ENCODE measurements around the gene KLHL6. TPM values are rescaled to one million over a fixed set of nuclear protein-coding genes. Genes with fewer than 3 reads are reported as not detected.
A peak's percentile ranks its signal among the peaks of the same experiment; 100 is the strongest.
"Not testable (repeated sequence)": the region's sequence is repeated elsewhere in the genome, so short reads cannot be mapped to it uniquely, and the experiment has no call there.

Gene KLHL6
- total and polyA plus RNA-seq, 2 experiments from 2014 or later = 0.17 TPM; not detected in 1

- no peaks in the 10 kb centered on the region for H3K79me2 ChIP-seq
- WGBS (ENCODE audit: low lambda C conversion rate, missing lambda C conversion rate) = 82% methylated on average over 6 of the region's 6 CpGs
- H3K27ac ChIP-seq = no peak overlapping the region
- no peak overlapping the region for H3K4me3 ChIP-seq
- DNase-seq (ENCODE audit: low spot score) = no peak
- H3K4me1 ChIP-seq (ENCODE audit: insufficient read depth) = peaks cover 23% of the 10 kb centered on the region
- no peaks in the 10 kb centered on the region for H3K9me2 ChIP-seq (replicated peaks; ENCODE audit: insufficient read depth)
- H4K20me1 ChIP-seq (ENCODE audit: insufficient read depth, poor library complexity, severe bottlenecking) = no peaks in the 10 kb centered on the region
- H3K36me3 ChIP-seq (replicated peaks; ENCODE audit: insufficient read depth, low read depth) = no peaks in the 10 kb centered on the region
- no peaks in the 10 kb centered on the region for H3K9me3 ChIP-seq (ENCODE audit: low read depth)
- H3K27me3 ChIP-seq = no peaks in the 10 kb centered on the region
- TF ChIP-seq EZH2 (IDR thresholded peaks at IDR 0.05; ENCODE audit: borderline replicate concordance) (no peak), EZH2phosphoT487 (IDR thresholded peaks at IDR 0.05; ENCODE audit: low read depth, severe bottlenecking, unreplicated experiment) (no peak)
- TF ChIP-seq, protein P1, sequence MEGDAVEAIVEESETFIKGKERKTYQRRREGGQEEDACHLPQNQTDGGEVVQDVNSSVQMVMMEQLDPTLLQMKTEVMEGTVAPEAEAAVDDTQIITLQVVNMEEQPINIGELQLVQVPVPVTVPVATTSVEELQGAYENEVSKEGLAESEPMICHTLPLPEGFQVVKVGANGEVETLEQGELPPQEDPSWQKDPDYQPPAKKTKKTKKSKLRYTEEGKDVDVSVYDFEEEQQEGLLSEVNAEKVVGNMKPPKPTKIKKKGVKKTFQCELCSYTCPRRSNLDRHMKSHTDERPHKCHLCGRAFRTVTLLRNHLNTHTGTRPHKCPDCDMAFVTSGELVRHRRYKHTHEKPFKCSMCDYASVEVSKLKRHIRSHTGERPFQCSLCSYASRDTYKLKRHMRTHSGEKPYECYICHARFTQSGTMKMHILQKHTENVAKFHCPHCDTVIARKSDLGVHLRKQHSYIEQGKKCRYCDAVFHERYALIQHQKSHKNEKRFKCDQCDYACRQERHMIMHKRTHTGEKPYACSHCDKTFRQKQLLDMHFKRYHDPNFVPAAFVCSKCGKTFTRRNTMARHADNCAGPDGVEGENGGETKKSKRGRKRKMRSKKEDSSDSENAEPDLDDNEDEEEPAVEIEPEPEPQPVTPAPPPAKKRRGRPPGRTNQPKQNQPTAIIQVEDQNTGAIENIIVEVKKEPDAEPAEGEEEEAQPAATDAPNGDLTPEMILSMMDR (IDR thresholded peaks at IDR 0.05; ENCODE audit: poor library complexity) = no peak
- no peak overlapping the region for H2AFZ ChIP-seq
- H3K4me2 ChIP-seq = no peak overlapping the region
Observed at GRCh38 chr3:183514021-183514420, 41.5 kb downstream of the KLHL6 start.

DNA sequence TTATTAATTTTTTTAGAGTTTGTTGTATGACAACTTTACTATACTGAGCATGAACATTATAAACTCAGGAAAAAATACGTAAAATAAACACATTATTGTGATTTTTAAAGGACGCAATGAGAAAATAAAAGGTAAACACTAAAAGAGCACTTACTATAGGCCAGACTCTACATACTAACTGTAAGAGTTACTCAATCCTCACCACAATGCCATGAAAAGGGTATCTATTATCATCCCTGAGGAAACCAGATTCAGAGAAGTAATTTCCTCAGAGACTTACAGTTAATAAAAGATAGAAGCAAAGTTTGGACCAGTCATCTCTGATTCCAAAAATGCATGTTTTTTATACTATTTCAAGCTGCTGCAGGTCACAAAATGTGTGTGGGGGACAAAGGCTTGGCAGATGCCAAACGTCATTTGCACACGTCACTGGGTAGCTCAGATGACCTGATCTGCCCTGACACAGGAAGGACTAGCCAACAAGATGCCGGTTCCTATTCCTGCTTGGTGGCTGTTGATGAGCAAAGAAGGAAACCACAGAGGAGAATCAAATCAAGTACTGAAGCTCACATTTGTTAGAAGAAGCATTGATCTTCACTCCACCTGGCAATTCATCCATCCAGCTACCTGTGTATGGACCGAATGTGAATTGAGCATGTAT, 42.3 kb downstream of the KLHL6 start:
- no peak overlapping the region for H3K4me2 ChIP-seq
- no peak for DNase-seq (ENCODE audit: low spot score)
- H4K20me1 ChIP-seq (ENCODE audit: insufficient read depth, poor library complexity, severe bottlenecking) = no peaks in the 10 kb centered on the region
- no peaks in the 10 kb centered on the region for H3K36me3 ChIP-seq (replicated peaks; ENCODE audit: insufficient read depth, low read depth)
- H3K9me3 ChIP-seq (ENCODE audit: low read depth) = no peaks in the 10 kb centered on the region
- H3K79me2 ChIP-seq = no peaks in the 10 kb centered on the region
- no peaks in the 10 kb centered on the region for H3K9me2 ChIP-seq (replicated peaks; ENCODE audit: insufficient read depth)
- no peak overlapping the region for H2AFZ ChIP-seq
- 89% methylated on average over 6 of the region's 6 CpGs for WGBS (ENCODE audit: low lambda C conversion rate, missing lambda C conversion rate)
- TF ChIP-seq, protein P1 (IDR thresholded peaks at IDR 0.05; ENCODE audit: poor library complexity) = no peak
- TF ChIP-seq EZH2 (IDR thresholded peaks at IDR 0.05; ENCODE audit: borderline replicate concordance) (no peak), EZH2phosphoT487 (IDR thresholded peaks at IDR 0.05; ENCODE audit: low read depth, severe bottlenecking, unreplicated experiment) (no peak)
- H3K27ac ChIP-seq = no peak overlapping the region
- no peak overlapping the region for H3K4me3 ChIP-seq
- H3K4me1 ChIP-seq (ENCODE audit: insufficient read depth) = peaks cover 14% of the 10 kb centered on the region
- no peaks in the 10 kb centered on the region for H3K27me3 ChIP-seq

DNA sequence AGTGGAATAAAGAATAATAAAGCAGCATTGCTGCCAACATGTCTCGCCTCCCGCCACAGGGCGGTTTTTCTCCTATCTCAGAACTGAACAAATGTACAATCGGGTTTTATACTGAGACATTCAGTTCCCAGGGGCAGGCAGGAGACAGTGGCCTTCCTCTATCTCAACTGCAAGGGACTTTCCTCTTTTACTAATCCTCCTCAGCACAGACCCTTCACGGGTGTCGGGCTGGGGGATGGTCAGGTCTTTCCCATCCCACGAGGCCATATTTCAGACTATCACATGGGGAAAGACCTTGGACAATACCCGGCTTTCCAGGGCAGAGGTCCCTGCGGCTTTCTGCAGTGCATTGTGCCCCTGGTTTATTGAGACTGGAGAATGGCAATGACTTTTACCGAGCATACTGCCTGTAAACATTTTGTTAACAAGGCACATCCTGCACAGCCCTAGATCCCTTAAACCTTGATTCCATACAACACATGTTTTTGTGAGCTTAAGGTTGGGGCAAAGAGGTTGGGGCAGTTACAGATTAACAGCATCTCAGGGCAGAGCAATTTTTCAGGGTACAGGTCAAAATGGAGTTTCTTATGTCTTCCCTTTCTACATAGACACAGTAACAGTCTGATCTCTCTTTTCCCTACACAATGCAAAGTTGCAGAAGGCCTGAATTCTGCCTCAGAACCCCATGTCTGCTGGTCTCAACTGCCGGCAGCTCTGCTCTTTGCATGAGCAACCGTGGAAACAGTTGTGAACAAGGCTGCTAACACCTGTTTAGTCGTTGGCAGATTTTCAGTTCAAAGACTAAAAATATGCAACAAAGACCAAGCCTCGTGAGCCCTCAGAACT, 44.0 kb downstream of the KLHL6 start:
- not testable (repeated sequence) for H3K9me2 ChIP-seq (replicated peaks; ENCODE audit: insufficient read depth); H3K27me3 ChIP-seq; H3K36me3 ChIP-seq (replicated peaks; ENCODE audit: insufficient read depth, low read depth); DNase-seq (ENCODE audit: low spot score); H3K9me3 ChIP-seq (ENCODE audit: low read depth); H4K20me1 ChIP-seq (ENCODE audit: insufficient read depth, poor library complexity, severe bottlenecking); H3K4me3 ChIP-seq; H3K79me2 ChIP-seq; H3K4me2 ChIP-seq
- peaks cover 13% of the 10 kb centered on the region for H3K4me1 ChIP-seq (ENCODE audit: insufficient read depth)
- WGBS (ENCODE audit: low lambda C conversion rate, missing lambda C conversion rate) = 66% methylated on average over 14 of the region's 14 CpGs
- peak overlapping the region; percentile 65 for H3K27ac ChIP-seq
- H2AFZ ChIP-seq = peak overlapping the region; percentile 49

DNA sequence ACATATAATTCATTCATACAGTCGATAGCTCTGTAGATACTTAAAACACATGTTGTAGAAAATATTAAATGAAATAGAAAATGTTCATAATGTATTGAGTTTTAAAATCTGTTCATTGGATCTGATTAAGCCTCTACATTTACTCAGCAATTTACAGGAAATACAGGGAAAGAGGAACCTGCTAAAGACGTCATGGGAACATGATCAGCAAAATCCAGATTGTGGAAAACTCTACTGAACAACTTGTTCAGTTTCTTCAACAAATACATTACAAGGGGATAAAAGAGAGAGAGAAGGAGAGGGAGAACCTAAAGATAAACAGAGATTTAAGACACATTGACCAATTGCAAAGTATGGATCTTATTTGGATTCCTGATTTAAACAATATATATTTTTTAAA, 46.7 kb downstream of the KLHL6 start:
- TF ChIP-seq EZH2phosphoT487 (IDR thresholded peaks at IDR 0.05; ENCODE audit: low read depth, severe bottlenecking, unreplicated experiment) (no peak), EZH2 (IDR thresholded peaks at IDR 0.05; ENCODE audit: borderline replicate concordance) (no peak)
- TF ChIP-seq, protein P1 (IDR thresholded peaks at IDR 0.05; ENCODE audit: poor library complexity) = no peak
- Histone ChIP-seq H3K4me3 (no peak overlapping the region), H3K9me2 (replicated peaks; ENCODE audit: insufficient read depth) (no peaks in the 10 kb centered on the region), H3K9me3 (ENCODE audit: low read depth) (no peaks in the 10 kb centered on the region), H3K27ac (no peak overlapping the region), H3K36me3 (replicated peaks; ENCODE audit: insufficient read depth, low read depth) (no peaks in the 10 kb centered on the region), H4K20me1 (ENCODE audit: insufficient read depth, poor library complexity, severe bottlenecking) (no peaks in the 10 kb centered on the region), H3K4me1 (ENCODE audit: insufficient read depth) (peaks cover 13% of the 10 kb centered on the region), H2AFZ (no peak overlapping the region), H3K79me2 (no peaks in the 10 kb centered on the region), H3K4me2 (no peak overlapping the region), H3K27me3 (no peaks in the 10 kb centered on the region)
- DNase-seq (ENCODE audit: low spot score) = no peak
- 85% methylated on average over 2 of the region's 2 CpGs for WGBS (ENCODE audit: low lambda C conversion rate, missing lambda C conversion rate)
